H1 (cell line): ENCODE measurements around the gene TNS1. TPM values are rescaled to one million over a fixed set of nuclear protein-coding genes. Genes with fewer than 3 reads are reported as not detected.

Source experiments
- CTCF ChIA-PET: fragments of 300-600 bp; sonication (Branson Sonifier 250); formaldehyde crosslinking; loops from one replicate; lab custom pipeline; 2021; ENCODE audit not compliant: partially characterized antibody; lab: Charles Lee
- POLR2A ChIA-PET: fragments of 300-600 bp; sonication (Branson Sonifier 250); formaldehyde crosslinking; loops from one replicate; lab custom pipeline; 2021; ENCODE audit warnings: inconsistent platforms; ENCODE audit not compliant: partially characterized antibody; lab: Charles Lee
- DNase-seq, 2 experiments: peaks; one replicate each; pipeline versions ENCODE4 v3.0.0 to v3.0.0-alpha.2; 2010 to 2022; ENCODE audit warnings: low spot score in 2 of 2, low read depth in 1 of 2, mixed read lengths in 1 of 2
- FAIRE-seq: peaks from 2 replicates; lab custom pipeline; 2011; peaks lifted over from hg19 to GRCh38; lab: Jason Lieb, UNC
- H2AFZ ChIP-seq: 2 replicates; pipeline ENCODE4 v1.8.1; 2012; ENCODE audit warnings: low read length, inconsistent platforms
- H2AK5ac ChIP-seq: 2 replicates; pipeline ENCODE4 v1.6.1; 2013; ENCODE audit warnings: low read depth, low read length
- H2BK120ac ChIP-seq: replicated peaks from 2 replicates; pipeline ENCODE3; 2013; ENCODE audit warnings: low read depth, low read length, inconsistent platforms
- H2BK12ac ChIP-seq: 2 replicates; pipeline ENCODE4 v1.6.1; 2013; ENCODE audit warnings: low read depth, low read length
- H2BK15ac ChIP-seq: 2 replicates; pipeline ENCODE4 v1.6.1; 2013; ENCODE audit warnings: low read length
- H2BK20ac ChIP-seq: 2 replicates; pipeline ENCODE4 v1.6.1; 2013; ENCODE audit warnings: low read length
- H2BK5ac ChIP-seq: 2 replicates; pipeline ENCODE4 v1.6.1; 2013; ENCODE audit warnings: low read depth, low read length
- H3K14ac ChIP-seq: 2 replicates; pipeline ENCODE4 v1.6.1; 2013; ENCODE audit warnings: inconsistent platforms; ENCODE audit not compliant: insufficient read length
- H3K18ac ChIP-seq: 2 replicates; pipeline ENCODE4 v1.6.1; 2013; ENCODE audit warnings: low read length; ENCODE audit errors: extremely low read depth
- H3K23ac ChIP-seq: 2 replicates; pipeline ENCODE4 v1.6.1; 2013; ENCODE audit warnings: inconsistent platforms; ENCODE audit not compliant: insufficient read length
- H3K23me2 ChIP-seq: 2 replicates; pipeline ENCODE4 v1.6.1; 2013; ENCODE audit warnings: low read depth, low read length
- H3K27ac ChIP-seq: 2 replicates; pipeline ENCODE4 v1.6.1; 2011; ENCODE audit warnings: low read depth, low read length, inconsistent platforms
- H3K27me3 ChIP-seq, 4 experiments: replicated peaks in 1 of 4; 1 replicate in 1 of 4; 2 replicates in 3 of 4; pipeline versions ENCODE4 v1.6.1 to v1.8.1; 2011 to 2013; ENCODE audit warnings: low read length in 3 of 4, mild to moderate bottlenecking in 3 of 4, inconsistent platforms in 2 of 4, mixed read lengths in 2 of 4, moderate library complexity in 1 of 4; ENCODE audit not compliant: control insufficient read depth in 3 of 4, insufficient read depth in 3 of 4; ENCODE audit errors: extremely low read depth in 1 of 4
- H3K36me3 ChIP-seq, 4 experiments: 2 replicates each; pipeline versions ENCODE4 v1.6.1 to v1.8.1; 2011 to 2013; ENCODE audit warnings: mild to moderate bottlenecking in 4 of 4, low read length in 3 of 4, moderate library complexity in 2 of 4, control low read depth in 1 of 4, inconsistent platforms in 1 of 4; ENCODE audit not compliant: insufficient read depth in 4 of 4, control insufficient read depth in 2 of 4
- H3K4ac ChIP-seq: replicated peaks from 2 replicates; pipeline ENCODE3; 2013; ENCODE audit warnings: low read length, low read depth, mixed read lengths, inconsistent platforms; ENCODE audit not compliant: insufficient read length
- H3K4me1 ChIP-seq, 4 experiments: replicated peaks in 1 of 4; 1 replicate in 1 of 4; 2 replicates in 3 of 4; pipeline versions ENCODE4 v1.6.1 to v1.8.1; 2011 to 2013; ENCODE audit warnings: low read length in 3 of 4, inconsistent platforms in 2 of 4, mixed read lengths in 1 of 4; ENCODE audit not compliant: insufficient read depth in 4 of 4, control insufficient read depth in 3 of 4
- H3K4me2 ChIP-seq, 2 experiments: 2 replicates each; pipeline versions ENCODE4 v1.6.1 to v1.8.1; 2011 to 2013; ENCODE audit warnings: low read depth in 2 of 2, low read length in 2 of 2, control low read depth in 1 of 2, inconsistent platforms in 1 of 2, mild to moderate bottlenecking in 1 of 2; ENCODE audit not compliant: insufficient read depth in 1 of 2
- H3K4me3 ChIP-seq, 4 experiments: fragments of 200-600, 300-600 bp in 1 of 4; sonication (generic), shearing (Covaris generic), sonication (Bioruptor Twin) in 1 of 4; 2 replicates each; pipeline versions ENCODE4 v1.5.1 to v1.8.1; 2011 to 2016; ENCODE audit warnings: low read length in 4 of 4, low read depth in 3 of 4, control low read depth in 2 of 4, inconsistent platforms in 2 of 4, mild to moderate bottlenecking in 2 of 4, mixed read lengths in 1 of 4, moderate library complexity in 1 of 4; ENCODE audit not compliant: insufficient read depth in 2 of 4; ENCODE audit errors: extremely low read depth in 1 of 4
- H3K56ac ChIP-seq: replicated peaks from 2 replicates; pipeline ENCODE3; 2013; ENCODE audit warnings: low read depth, mild to moderate bottlenecking, mixed read lengths, low read length, inconsistent platforms; ENCODE audit not compliant: insufficient read length
- H3K79me1 ChIP-seq: 2 replicates; pipeline ENCODE4 v1.6.1; 2013; ENCODE audit warnings: low read depth, low read length, control low read depth
- H3K79me2 ChIP-seq, 2 experiments: 2 replicates each; pipeline versions ENCODE4 v1.6.1 to v1.8.1; 2012 to 2013; ENCODE audit warnings: low read length in 2 of 2, mild to moderate bottlenecking in 2 of 2, inconsistent platforms in 1 of 2; ENCODE audit not compliant: insufficient read depth in 2 of 2, control insufficient read depth in 1 of 2
- H3K9ac ChIP-seq, 4 experiments: replicated peaks in 1 of 4; 1 replicate in 1 of 4; 2 replicates in 3 of 4; pipeline versions ENCODE4 v1.6.1 to v1.8.1; 2011 to 2013; ENCODE audit warnings: low read depth in 3 of 4, low read length in 3 of 4, control low read depth in 2 of 4, mild to moderate bottlenecking in 2 of 4, moderate library complexity in 2 of 4, inconsistent platforms in 1 of 4; ENCODE audit errors: extremely low read depth in 1 of 4
- H3K9me3 ChIP-seq, 2 experiments: 2 replicates each; pipeline versions ENCODE4 v1.6.1 to v1.8.1; 2012 to 2013; ENCODE audit warnings: mild to moderate bottlenecking in 2 of 2, moderate library complexity in 2 of 2, control low read depth in 1 of 2, inconsistent platforms in 1 of 2, low read depth in 1 of 2, low read length in 1 of 2, mixed read lengths in 1 of 2; ENCODE audit not compliant: insufficient read depth in 2 of 2
- H4K20me1 ChIP-seq, 2 experiments: replicated peaks in 1 of 2; 2 replicates each; pipeline versions ENCODE3 to v1.8.1; 2011 to 2013; ENCODE audit warnings: inconsistent platforms in 2 of 2, low read length in 2 of 2, mild to moderate bottlenecking in 1 of 2; ENCODE audit not compliant: insufficient read depth in 2 of 2, control insufficient read depth in 1 of 2
- H4K5ac ChIP-seq: 2 replicates; pipeline ENCODE4 v1.6.1; 2013; ENCODE audit warnings: low read length, low read depth, mixed read lengths, inconsistent platforms; ENCODE audit not compliant: insufficient read length
- H4K8ac ChIP-seq: 2 replicates; pipeline ENCODE4 v1.8.0; 2013; ENCODE audit warnings: mild to moderate bottlenecking, moderate library complexity, low read length, inconsistent platforms; ENCODE audit not compliant: insufficient read depth; ENCODE audit errors: extremely low read depth
- H4K91ac ChIP-seq: replicated peaks from 2 replicates; pipeline ENCODE3; 2013; ENCODE audit warnings: low read length, mixed read lengths, inconsistent platforms; ENCODE audit not compliant: insufficient read length
- E2F6 ChIP-seq: IDR thresholded peaks from 2 replicates; pipeline ENCODE4 v1.6.1; 2012; ENCODE audit warnings: inconsistent platforms
- JUN ChIP-seq: IDR thresholded peaks from 2 replicates; pipeline ENCODE4 v1.6.1; 2011; ENCODE audit warnings: low read depth, mild to moderate bottlenecking, improper control_type of control experiment, low read length
- KDM4A ChIP-seq: IDR thresholded peaks from one replicate; pipeline ENCODE4 v1.7.1; 2012; ENCODE audit warnings: low read depth, mild to moderate bottlenecking, moderate library complexity, low read length, inconsistent platforms; ENCODE audit not compliant: severe bottlenecking
- POLR2A ChIP-seq, 2 experiments: IDR thresholded peaks; 1 replicate in 1 of 2; 2 replicates in 1 of 2; pipeline ENCODE4 v1.6.1; 2011; ENCODE audit warnings: low read depth in 2 of 2, low read length in 2 of 2, mild to moderate bottlenecking in 2 of 2; ENCODE audit errors: control extremely low read depth in 1 of 2
- WGBS, 2 experiments: shearing (Covaris generic) in 1 of 2; methylation state at CpG; one replicate each; pipeline versions ENCODE4 v1.1.6 to v1.1.7; 2013 to 2015; ENCODE audit warnings: low lambda C conversion rate in 2 of 2, mixed read lengths in 2 of 2, inconsistent platforms in 1 of 2, low coverage in 1 of 2, missing lambda C conversion rate in 1 of 2; ENCODE audit not compliant: insufficient replicate concordance in 2 of 2, insufficient coverage in 1 of 2, insufficient read length in 1 of 2; ENCODE audit errors: extremely low coverage in 1 of 2, missing lambda C conversion rate in 1 of 2; 5-methylcytosine and 5-hydroxymethylcytosine counted together
- polyA plus RNA-seq, 7 experiments: library from polyadenylated mRNA; depleted of rRNA in 3 of 7; stranded (reverse) in 5 of 7; unstranded in 2 of 7; fragments of >200 nt in 5 of 7; fragments of 200-250 nt in 2 of 7; gene quantifications; 1 replicate in 5 of 7; 2 replicates in 1 of 7; 4 replicates in 1 of 7; pipeline versions ENCODE4 v1.2.1 to v1.2.3, GENCODE V29; 2011 to 2013; ENCODE audit warnings: missing spikeins in 2 of 7, mixed read lengths in 2 of 7
- total RNA-seq: library from RNA; stranded (reverse); fragmentation: NEBNext Ultra II Directional; extraction: Animal tissue kit (Norgen Biotek cat#: 25700); gene quantifications from 2 replicates; pipeline ENCODE4 v1.2.1, GENCODE V29; 2021

TNS1 gene
- total and polyA plus RNA-seq, 2 of the 8 experiments (the other 6 are each of a cell fraction or from before 2014, with no cell fraction given) = 1.5 to 5.1 TPM

GRCh38 chr2:217824223-217824622 is 178.6 kb downstream of the TNS1 start:
- H2BK12ac ChIP-seq = no peak overlapping the region
- H3K4me1 ChIP-seq = peaks cover 0 to 3% (median under 1%) of the 10 kb centered on the region in 4 experiments; a peak in 1 of 7 replicates
- POLR2A ChIA-PET = no interaction called here
- no peak overlapping the region for H2BK20ac ChIP-seq
- no peaks in the 10 kb centered on the region for H3K79me1 ChIP-seq
- no peak overlapping the region for H2AFZ ChIP-seq
- no peak overlapping the region for H4K8ac ChIP-seq
- no peaks in the 10 kb centered on the region for H3K27me3 ChIP-seq
- no peak overlapping the region for H3K18ac ChIP-seq
- H3K4ac ChIP-seq = no peak overlapping the region
- H3K23me2 ChIP-seq = no peaks in the 10 kb centered on the region
- H3K14ac ChIP-seq = no peak overlapping the region
- H4K20me1 ChIP-seq = no peaks in the 10 kb centered on the region
- FAIRE-seq (no peak), DNase-seq (no peak)
- CTCF ChIA-PET = interaction anchor here (0.7 to 14.9 kb wide), 12 partner anchors 9 to 212 kb away, joined by 3 to 155 read pairs (median 4); no protein-coding TSS in a partner anchor
- no peaks in the 10 kb centered on the region for H3K79me2 ChIP-seq
- no peak overlapping the region for H3K9ac ChIP-seq
- no peak overlapping the region for H3K4me3 ChIP-seq
- H3K56ac ChIP-seq = no peak overlapping the region
- 92% methylated on average over 4 of the region's 4 CpGs; no CpG with 5 or more reads in 1 of the 2 experiments for whole genome bisulfite sequencing, 2 experiments
- H2AK5ac ChIP-seq = no peak overlapping the region
- no peak overlapping the region for H3K4me2 ChIP-seq
- H4K91ac ChIP-seq = no peak overlapping the region
- H3K23ac ChIP-seq = no peak overlapping the region
- H3K36me3 ChIP-seq = no peaks in the 10 kb centered on the region
- H3K27ac ChIP-seq = no peak overlapping the region
- no peak overlapping the region for H2BK120ac ChIP-seq
- no peaks in the 10 kb centered on the region for H3K9me3 ChIP-seq
- no peak overlapping the region for H2BK15ac ChIP-seq
- H2BK5ac ChIP-seq = no peak overlapping the region
- H4K5ac ChIP-seq = no peak overlapping the region
- TF ChIP-seq POLR2A (IDR thresholded peaks at IDR 0.05; ENCODE audit: control extremely low read depth in 1 of 2, low read depth in 2 of 2, low read length in 2 of 2) = no peak
- TF ChIP-seq JUN = no peak
- no peak for TF ChIP-seq KDM4A
- TF ChIP-seq E2F6 = no peak
- TF ChIP-seq, all 59 proteins: peak for 0
